ENCODE results near the gene MELTF.
"Not testable (repeated sequence)": the region's sequence is repeated elsewhere in the genome, so short reads cannot be mapped to it uniquely, and the experiment has no call there.

Gene MELTF

DNA sequence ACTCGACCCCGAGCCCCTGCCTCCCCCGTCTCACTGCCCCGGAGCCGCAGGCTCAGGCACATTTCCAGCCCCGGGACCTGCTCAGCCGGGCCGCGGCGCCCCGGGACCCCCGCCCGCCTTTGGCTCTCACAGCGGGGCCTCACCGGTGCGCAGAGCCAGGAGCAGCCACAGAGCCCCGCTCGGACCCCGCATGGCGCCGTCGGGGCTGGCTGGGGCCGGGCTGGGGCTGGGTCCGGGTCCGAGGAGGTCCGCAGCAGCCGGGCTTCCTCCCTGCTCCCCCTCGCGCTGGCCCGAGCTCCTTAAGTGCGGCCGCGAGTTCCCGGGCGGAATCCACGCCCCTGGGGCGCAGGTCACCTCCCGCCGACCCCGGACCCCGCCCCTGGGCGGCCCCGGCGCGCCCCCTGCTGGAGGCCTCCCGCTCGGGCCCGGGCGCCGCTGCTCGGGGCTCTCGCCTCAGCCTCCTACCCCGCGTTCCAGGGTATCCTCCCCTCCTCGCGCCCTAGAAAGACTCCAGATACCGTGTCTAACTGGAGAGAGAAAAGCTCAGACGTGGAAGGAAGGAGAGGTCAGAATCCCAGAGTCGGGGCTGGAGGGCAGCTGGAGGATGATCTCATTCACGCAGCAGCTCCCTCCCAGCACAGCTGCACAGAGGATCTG is at the start of gene MELTF:
MELTF (minus strand) TSS at position 307 of the 657 bp plus-strand sequence; CDS start at position 192, 115 bp downstream.
- peak; percentile 76 for DNase-seq

GRCh38 chr3:197076415-197076814 is 46.8 kb upstream of the MELTF start:
- no peak for DNase-seq

DNA sequence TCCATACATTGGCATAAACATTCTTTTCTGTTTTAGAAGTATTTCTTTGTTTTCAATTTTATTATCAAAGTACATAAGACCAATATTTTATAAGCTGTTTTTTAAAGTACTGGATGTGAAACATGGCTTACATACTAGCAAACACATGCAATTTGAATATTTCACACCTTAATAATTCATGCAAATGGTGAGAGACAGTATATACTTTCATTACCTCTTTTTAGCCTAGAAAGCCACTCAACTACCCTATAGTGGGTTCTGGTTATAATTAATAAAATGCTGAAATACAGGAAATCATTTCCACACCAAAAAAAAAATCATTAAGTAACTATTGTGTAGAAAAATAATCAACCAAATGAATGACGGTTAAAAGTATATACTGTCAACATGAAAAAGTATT is 38.5 kb upstream of the MELTF start:
- DNase-seq, result no peak

DNA sequence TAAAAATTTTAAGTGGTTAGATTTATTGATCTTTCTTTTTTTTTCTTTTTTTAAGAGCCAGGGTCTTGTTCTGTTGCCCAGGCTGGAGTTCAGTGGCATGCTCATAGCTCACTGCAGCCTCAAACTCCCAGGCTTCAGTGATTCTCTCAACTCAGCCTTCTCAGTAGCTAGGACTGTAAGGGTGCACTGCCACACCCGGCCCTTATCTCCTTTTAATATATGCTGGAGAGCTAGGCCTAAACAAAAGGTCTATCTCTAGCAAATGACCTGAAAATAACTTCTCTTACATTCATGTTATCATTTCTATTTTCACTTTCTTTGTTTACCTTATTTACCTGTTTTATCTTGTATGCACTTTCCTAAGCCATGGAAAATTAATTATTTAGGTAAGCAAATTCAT is 35.2 kb upstream of the MELTF start:
- no peak for DNase-seq

- no peak for DNase-seq
Observed at GRCh38 chr3:197062446-197062845, 32.8 kb upstream of the MELTF start.

DNA sequence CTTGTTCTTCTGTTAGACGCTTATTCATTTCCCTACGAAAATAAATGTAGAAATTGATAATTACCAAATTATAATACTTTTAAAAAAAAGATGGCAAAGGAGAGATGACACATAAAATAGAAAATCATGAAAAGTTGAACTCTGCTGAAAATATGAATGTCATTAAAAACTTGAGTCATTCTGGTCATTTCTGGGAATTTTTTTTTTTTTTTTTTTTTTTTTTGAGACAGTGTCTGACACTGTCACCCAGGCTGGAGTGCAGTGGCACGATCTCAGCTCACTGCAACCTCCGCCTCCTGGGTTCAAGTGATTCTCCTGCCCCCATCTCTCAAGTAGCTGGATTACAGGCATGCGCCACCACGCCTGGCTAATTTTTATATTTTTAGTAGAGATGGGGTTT is 22.0 kb upstream of the MELTF start:
- DNase-seq, result not testable (repeated sequence)

GRCh38 chr3:197050511-197050910 is 20.9 kb upstream of the MELTF start:
- no peak for DNase-seq

GRCh38 chr3:197042539-197042938 is 12.9 kb upstream of the MELTF start:
- no peak for DNase-seq

DNA sequence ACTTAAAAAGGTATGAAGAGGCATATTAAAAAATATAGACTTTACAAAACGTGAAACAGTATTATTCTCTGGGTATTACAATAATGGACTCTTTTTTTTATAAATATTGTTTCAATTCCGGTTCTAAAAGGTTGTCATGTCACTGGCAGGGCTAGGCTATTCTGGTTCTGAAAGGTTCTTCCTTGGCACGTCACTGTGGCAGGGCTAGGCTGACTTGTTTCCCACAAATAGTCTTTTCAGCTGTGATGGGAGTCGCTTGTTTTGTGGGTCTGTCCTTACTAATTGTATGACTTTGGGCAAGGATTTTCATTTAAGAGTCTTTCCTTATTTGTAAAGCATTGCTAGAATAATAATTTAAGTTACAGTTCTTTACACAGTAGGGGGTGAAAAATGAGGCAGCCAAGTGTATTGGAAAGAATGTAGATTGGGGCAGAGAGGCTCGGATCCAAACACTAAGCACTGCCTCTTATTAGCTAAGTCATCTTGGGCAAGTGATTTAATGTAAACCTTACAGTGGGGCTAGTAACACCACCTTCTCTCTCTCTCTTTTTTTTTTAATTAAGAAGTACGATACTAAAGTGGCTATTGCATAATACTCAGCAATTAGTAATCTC is 12.4 kb upstream of the MELTF start:
- DNase-seq, result no peak

- no peak for DNase-seq
Observed at GRCh38 chr3:197040658-197041057, 11.0 kb upstream of the MELTF start.

DNA sequence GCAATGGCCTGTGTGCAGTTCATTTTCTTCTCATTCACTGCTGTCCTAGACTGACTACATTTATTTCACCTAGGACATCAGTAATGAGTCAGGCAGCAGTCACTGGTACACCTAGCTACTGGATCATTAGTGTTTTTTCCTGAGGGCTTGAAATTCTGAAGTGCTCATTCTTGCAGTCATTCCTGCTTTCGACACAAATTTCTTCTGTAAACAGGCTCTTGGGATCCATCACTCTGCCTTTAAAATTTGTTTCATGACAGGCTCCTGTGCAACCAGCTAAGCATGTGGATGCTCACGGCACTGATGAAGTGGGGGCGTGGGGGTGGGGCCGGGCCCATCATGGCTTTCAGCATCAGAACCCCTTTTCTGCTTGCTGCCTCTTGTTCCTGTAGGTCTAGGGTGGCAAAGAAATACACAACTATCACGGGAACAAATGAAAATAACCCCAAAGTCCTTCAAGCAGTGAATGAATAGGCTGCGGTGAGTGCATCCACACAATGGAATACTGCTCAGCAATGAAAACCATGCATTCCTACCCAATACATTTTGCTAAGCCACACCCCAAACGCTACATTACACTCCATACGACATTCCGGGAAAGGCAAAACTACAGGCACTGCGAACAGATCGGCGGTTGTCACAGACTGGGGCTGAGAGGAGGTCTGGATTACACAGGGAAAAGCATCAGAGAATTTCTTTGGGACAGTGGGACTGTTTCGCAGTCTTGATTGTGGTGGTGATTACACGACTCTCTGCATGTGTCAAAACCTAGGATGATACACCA is 9.3 kb upstream of the MELTF start:
- DNase-seq, result no peak

- DNase-seq, result no peak
Observed at GRCh38 chr3:197035577-197035976, 6.0 kb upstream of the MELTF start.

- DNase-seq, result not testable (repeated sequence)
Observed at GRCh38 chr3:197034778-197035177, 5.2 kb upstream of the MELTF start.

DNA sequence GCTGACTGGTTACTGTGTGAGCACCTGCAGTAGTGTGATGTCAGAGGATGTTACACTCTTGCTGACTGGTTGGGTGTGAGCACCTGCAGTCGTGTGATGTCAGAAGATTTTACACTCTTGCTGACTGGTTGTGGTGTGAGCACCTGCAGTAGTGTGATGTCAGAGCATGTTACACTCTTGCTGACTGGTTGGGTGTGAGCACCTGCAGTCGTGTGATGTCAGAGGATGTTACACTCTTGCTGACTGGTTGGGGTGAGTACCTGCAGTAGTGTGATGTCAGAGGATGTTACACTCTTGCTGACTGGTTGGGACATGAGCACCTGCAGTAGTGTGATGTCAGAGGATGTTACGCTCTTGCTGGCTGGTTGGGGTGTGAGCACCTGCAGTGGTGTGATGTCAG is 4.1 kb upstream of the MELTF start:
- DNase-seq, result not testable (repeated sequence)

- no peak for DNase-seq
Observed at GRCh38 chr3:197031315-197032285, 2.0 kb upstream of the MELTF start.

- no peak for DNase-seq
Observed at GRCh38 chr3:197030379-197031314, 1.0 kb upstream of the MELTF start.

DNA sequence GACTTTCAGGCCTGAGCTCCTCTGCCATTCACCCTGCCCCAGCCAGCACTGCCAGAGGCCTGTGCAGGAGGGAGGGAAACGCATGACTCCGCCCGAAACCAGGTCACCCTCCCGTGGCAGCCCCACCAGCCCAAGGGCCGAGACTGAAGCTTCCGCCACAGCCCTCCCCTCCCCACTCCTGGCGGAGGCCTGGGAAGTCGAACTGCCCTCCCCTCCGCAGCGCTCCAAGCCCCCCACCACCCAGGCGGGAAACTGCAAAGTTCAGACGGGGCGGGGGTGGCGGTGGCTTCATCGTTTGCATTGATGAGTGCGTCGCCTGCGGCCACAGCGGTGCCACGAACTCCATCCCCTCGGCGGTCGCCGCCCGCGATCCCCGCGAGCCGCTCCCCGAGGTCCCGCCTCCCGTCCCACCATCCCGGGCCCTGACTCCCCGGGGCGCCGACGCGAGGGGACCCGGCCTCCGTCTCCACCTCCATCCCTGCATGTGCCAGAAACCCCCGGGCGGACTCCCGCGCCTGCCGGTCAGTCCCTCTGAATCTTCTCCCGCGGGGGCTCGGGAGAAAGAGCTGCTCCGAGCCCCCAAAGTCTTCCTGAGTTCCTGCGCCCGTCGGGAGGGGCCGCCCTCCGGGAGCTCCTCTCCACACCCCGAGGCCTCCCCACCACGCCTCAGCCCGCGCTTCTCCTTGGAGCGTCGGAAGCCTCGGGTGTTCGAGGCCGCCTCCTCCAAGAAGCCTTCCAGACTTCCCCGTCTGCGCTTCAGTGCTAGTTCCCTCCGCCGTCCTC is 698 bp downstream of the MELTF start:
- no peak for DNase-seq

GRCh38 chr3:197027896-197028727 is 1.5 kb downstream of the MELTF start:
- DNase-seq, result peak; percentile 46

GRCh38 chr3:197027151-197027895 is 2.3 kb downstream of the MELTF start:
- peak; percentile 11 for DNase-seq

Measured in left hindlimb (tissue), 1 donor.